Smooth muscle cell (in vitro differentiated cells): ENCODE data around the gene RAI14. TPM values are rescaled to one million over a fixed set of nuclear protein-coding genes. Genes with fewer than 3 reads are reported as not detected.

ENCODE experiments used
- DNase-seq: peaks from one replicate; lab custom pipeline; 2025; ENCODE audit not compliant: unreplicated experiment; lab: John Stamatoyannopoulos, UW
- H2AFZ ChIP-seq: fragments of 200-600 bp; sonication (generic); 2 replicates; pipeline ENCODE4 v1.6.0; 2016; ENCODE audit warnings: antibody characterized with exemption, low read depth, mild to moderate bottlenecking
- H3F3A ChIP-seq: fragments of 200-600 bp; sonication (generic); 2 replicates; pipeline ENCODE4 v1.6.0; 2017; ENCODE audit warnings: antibody characterized with exemption, low read depth
- H3K27ac ChIP-seq: fragments of 200-600 bp; sonication (generic); 2 replicates; pipeline ENCODE4 v1.5.1; 2016; ENCODE audit warnings: low read depth, mild to moderate bottlenecking
- H3K27me3 ChIP-seq: fragments of 200-600 bp; sonication (generic); 2 replicates; pipeline ENCODE4 v1.6.1; 2016; ENCODE audit warnings: low read depth, mild to moderate bottlenecking
- H3K36me3 ChIP-seq: fragments of 200-600 bp; sonication (generic); 2 replicates; pipeline ENCODE4 v1.5.1; 2016; ENCODE audit warnings: low read depth
- H3K4me1 ChIP-seq: fragments of 200-600 bp; sonication (generic); 2 replicates; pipeline ENCODE4 v1.5.1; 2016; ENCODE audit warnings: low read depth
- H3K4me2 ChIP-seq: fragments of 200-600 bp; sonication (generic); 2 replicates; pipeline ENCODE4 v1.6.0; 2016; ENCODE audit warnings: mild to moderate bottlenecking
- H3K4me3 ChIP-seq: fragments of 200-600 bp; sonication (generic); 2 replicates; pipeline ENCODE4 v1.5.1; 2016; ENCODE audit warnings: mild to moderate bottlenecking
- H3K79me2 ChIP-seq: fragments of 200-600 bp; sonication (generic); 2 replicates; pipeline ENCODE4 v1.6.0; 2016; ENCODE audit warnings: low read depth, mild to moderate bottlenecking
- H3K9ac ChIP-seq: fragments of 200-600 bp; sonication (generic); 2 replicates; pipeline ENCODE4 v1.6.0; 2016; ENCODE audit warnings: low read depth
- H3K9me3 ChIP-seq: fragments of 200-600 bp; sonication (generic); replicated peaks from 2 replicates; pipeline ENCODE4 v1.5.1; 2016; ENCODE audit warnings: low read depth
- H4K20me1 ChIP-seq: fragments of 200-600 bp; sonication (generic); 2 replicates; pipeline ENCODE4 v1.6.0; 2016; ENCODE audit warnings: low read depth
- WGBS: methylation state at CpG from one replicate; pipeline ENCODE4 v1.1.7; 2016; ENCODE audit warnings: low lambda C conversion rate; 5-methylcytosine and 5-hydroxymethylcytosine counted together
- polyA plus RNA-seq: library from polyadenylated mRNA; unstranded; fragments of >200 nt; fragmentation: Nextera tagmentation; extraction: Ambion mirVana; gene quantifications from 2 replicates; pipeline ENCODE4 v1.2.1, GENCODE V29; 2016
- total RNA-seq: library from RNA; depleted of rRNA; stranded (reverse); fragments of >200 nt; gene quantifications from 2 replicates; pipeline ENCODE4 v1.2.3, GENCODE V29; 2014
- TF ChIP-seq, protein P1 (sequence below): fragments of 200-600 bp; sonication (generic); IDR thresholded peaks from 2 replicates; pipeline ENCODE4 v1.5.1; 2017; ENCODE audit warnings: borderline replicate concordance, mild to moderate bottlenecking, antibody characterized with exemption; ENCODE audit not compliant: insufficient read depth, poor library complexity, severe bottlenecking

RAI14 gene
- total and polyA plus RNA-seq, 2 experiments from 2014 or later = 111 to 209 TPM

DNA sequence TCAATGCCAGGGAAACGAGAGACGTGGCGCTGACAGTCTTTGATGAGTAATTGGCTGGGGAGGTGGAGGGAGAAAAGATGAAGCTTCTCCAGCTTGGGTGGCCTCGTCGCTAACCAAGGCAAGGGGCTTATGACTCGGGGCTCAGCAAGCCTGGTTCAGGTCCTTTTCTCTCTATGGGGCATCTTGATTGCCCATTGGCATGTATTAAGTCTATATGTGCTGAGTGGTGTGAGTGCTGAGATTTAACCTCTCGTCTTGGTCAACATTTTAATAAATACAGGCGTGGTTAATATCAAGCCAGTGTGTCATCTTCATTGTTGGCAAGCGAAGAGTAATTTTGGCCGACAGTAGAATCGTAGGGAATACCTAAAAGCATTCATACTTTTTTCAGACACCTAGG is 85.9 kb downstream of the RAI14 start:
- Histone ChIP-seq H3K4me3 (no peak overlapping the region), H3K27ac (peak overlapping the region; percentile 90), H3K9me3 (no peaks in the 10 kb centered on the region), H3K9ac (no peak overlapping the region), H2AFZ (no peak overlapping the region), H4K20me1 (peaks cover 38% of the 10 kb centered on the region), H3F3A (peaks cover 38% of the 10 kb centered on the region), H3K4me1 (peaks cover 5% of the 10 kb centered on the region), H3K4me2 (no peak overlapping the region), H3K27me3 (no peaks in the 10 kb centered on the region), H3K36me3 (no peaks in the 10 kb centered on the region), H3K79me2 (peaks cover 87% of the 10 kb centered on the region)
- 92% methylated on average over 11 of the region's 11 CpGs for WGBS
- TF ChIP-seq, protein P1, sequence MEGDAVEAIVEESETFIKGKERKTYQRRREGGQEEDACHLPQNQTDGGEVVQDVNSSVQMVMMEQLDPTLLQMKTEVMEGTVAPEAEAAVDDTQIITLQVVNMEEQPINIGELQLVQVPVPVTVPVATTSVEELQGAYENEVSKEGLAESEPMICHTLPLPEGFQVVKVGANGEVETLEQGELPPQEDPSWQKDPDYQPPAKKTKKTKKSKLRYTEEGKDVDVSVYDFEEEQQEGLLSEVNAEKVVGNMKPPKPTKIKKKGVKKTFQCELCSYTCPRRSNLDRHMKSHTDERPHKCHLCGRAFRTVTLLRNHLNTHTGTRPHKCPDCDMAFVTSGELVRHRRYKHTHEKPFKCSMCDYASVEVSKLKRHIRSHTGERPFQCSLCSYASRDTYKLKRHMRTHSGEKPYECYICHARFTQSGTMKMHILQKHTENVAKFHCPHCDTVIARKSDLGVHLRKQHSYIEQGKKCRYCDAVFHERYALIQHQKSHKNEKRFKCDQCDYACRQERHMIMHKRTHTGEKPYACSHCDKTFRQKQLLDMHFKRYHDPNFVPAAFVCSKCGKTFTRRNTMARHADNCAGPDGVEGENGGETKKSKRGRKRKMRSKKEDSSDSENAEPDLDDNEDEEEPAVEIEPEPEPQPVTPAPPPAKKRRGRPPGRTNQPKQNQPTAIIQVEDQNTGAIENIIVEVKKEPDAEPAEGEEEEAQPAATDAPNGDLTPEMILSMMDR = no peak
- no peak for DNase-seq

DNA sequence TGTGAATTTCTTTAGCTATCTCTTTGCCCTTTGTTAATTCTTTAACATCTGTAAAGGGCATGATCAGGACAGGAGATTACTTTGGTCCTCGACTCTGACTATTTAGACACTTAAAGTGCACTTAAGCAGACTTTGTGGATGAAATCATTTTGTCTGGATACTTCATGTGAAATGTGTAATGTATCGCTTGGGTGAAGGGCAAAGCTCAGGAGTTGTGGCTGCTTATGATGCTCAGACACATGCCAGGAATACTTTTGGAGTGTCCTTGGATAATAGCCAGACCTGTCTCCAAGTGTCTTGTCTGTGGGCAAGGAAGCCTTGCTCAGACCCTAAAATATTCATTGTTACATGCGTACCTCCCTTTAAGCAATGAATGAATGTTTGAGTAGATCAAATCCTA is 87.8 kb downstream of the RAI14 start:
- Histone ChIP-seq H3K4me2 (peak overlapping the region; percentile 53), H3K36me3 (no peaks in the 10 kb centered on the region), H4K20me1 (peaks cover 23% of the 10 kb centered on the region), H3K79me2 (peaks cover 87% of the 10 kb centered on the region), H3K9ac (peak overlapping the region; percentile 54), H3K27me3 (no peaks in the 10 kb centered on the region), H3K4me3 (no peak overlapping the region), H2AFZ (no peak overlapping the region), H3F3A (peaks cover 32% of the 10 kb centered on the region), H3K9me3 (no peaks in the 10 kb centered on the region), H3K4me1 (peaks cover 5% of the 10 kb centered on the region), H3K27ac (peak overlapping the region; percentile 90)
- TF ChIP-seq, protein P1 = no peak
- no peak for DNase-seq
- 3% methylated on average over 3 of the region's 3 CpGs for WGBS

DNA sequence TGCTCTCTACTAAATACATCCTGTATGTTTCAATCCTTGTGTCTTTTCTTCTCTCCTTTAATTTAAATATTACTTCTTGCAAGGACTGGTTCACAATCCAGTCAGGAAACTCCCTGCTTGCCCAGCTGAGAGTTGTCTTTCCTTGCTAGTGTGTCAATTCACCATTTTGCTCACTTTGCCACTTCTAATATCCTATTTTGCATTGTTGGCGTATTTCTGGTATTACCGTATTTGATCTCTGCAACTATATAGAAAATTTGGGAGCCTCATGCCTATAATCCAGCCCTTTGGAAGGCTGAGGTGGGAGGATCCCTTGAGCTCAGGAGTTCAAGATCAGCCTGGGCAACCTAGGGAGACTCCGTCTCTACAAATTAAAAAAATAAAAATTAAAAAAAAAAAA is 92.3 kb downstream of the RAI14 start:
- TF ChIP-seq, protein P1 = no peak
- Histone ChIP-seq H3F3A (peaks cover 43% of the 10 kb centered on the region), H3K9me3 (no peaks in the 10 kb centered on the region), H4K20me1 (peaks cover 3% of the 10 kb centered on the region), H3K36me3 (no peaks in the 10 kb centered on the region), H3K4me3 (no peak overlapping the region), H3K79me2 (peaks cover 87% of the 10 kb centered on the region), H3K9ac (no peak overlapping the region), H2AFZ (no peak overlapping the region), H3K4me2 (no peak overlapping the region), H3K27ac (peak overlapping the region; percentile 83), H3K4me1 (peaks cover 18% of the 10 kb centered on the region), H3K27me3 (no peaks in the 10 kb centered on the region)
- DNase-seq = no peak
- 96% methylated on average over 3 of the region's 3 CpGs for WGBS

DNA sequence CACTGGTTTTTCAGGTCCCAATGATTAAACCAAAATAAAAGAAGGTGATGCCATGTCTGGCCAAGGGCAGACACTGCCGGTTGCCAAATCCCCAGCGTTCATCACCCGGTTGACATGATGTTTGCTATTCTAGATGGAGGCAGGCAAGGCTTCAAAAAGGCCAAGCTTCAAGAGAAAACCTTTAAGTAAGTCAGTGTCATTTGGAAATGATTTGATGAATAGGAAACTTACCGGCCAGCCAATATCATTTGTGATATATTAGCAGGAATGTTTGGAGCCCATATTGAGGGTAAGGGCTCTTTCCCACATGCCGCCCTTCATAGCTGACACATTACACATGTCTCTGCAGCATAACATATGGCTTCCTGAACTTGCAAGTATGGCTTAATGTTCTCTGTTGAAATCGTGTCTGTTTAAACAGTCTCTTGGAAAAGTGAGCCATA is 93.3 kb downstream of the RAI14 start:
- H2AFZ ChIP-seq = no peak overlapping the region
- no peak for DNase-seq
- no peak overlapping the region for H3K4me3 ChIP-seq
- H3K4me1 ChIP-seq = peaks cover 14% of the 10 kb centered on the region
- no peaks in the 10 kb centered on the region for H3K36me3 ChIP-seq
- peaks cover 39% of the 10 kb centered on the region for H3F3A ChIP-seq
- H3K27me3 ChIP-seq = no peaks in the 10 kb centered on the region
- H3K4me2 ChIP-seq = peak overlapping the region; percentile 54
- peak overlapping the region; percentile 55 for H3K9ac ChIP-seq
- H3K9me3 ChIP-seq = no peaks in the 10 kb centered on the region
- peak overlapping the region; percentile 83 for H3K27ac ChIP-seq
- H3K79me2 ChIP-seq = peaks cover 96% of the 10 kb centered on the region
- H4K20me1 ChIP-seq = peaks cover 7% of the 10 kb centered on the region
- 55% methylated on average over 6 of the region's 6 CpGs for WGBS
- TF ChIP-seq, protein P1 = no peak
